HUES64 (cell line): ENCODE data around the gene FBXW7. TPM values are rescaled to one million over a fixed set of nuclear protein-coding genes. Genes with fewer than 3 reads are reported as not detected.
A peak's percentile ranks its signal among the peaks of the same experiment; 100 is the strongest.

ENCODE experiments used
- H3K27ac ChIP-seq: 2 replicates; pipeline ENCODE4 v1.7.0; 2013; ENCODE audit warnings: low read depth, low read length, inconsistent platforms
- H3K27me3 ChIP-seq: 2 replicates; pipeline ENCODE4 v1.6.1; 2013; ENCODE audit warnings: mild to moderate bottlenecking, low read length; ENCODE audit not compliant: insufficient read depth
- H3K36me3 ChIP-seq: 2 replicates; pipeline ENCODE4 v1.6.1; 2013; ENCODE audit warnings: mild to moderate bottlenecking, low read length; ENCODE audit not compliant: insufficient read depth
- H3K4me1 ChIP-seq: 2 replicates; pipeline ENCODE4 v1.6.1; 2013; ENCODE audit warnings: mild to moderate bottlenecking, low read length, moderate library complexity; ENCODE audit not compliant: insufficient read depth
- H3K4me3 ChIP-seq: 2 replicates; pipeline ENCODE4 v1.5.1; 2013; ENCODE audit warnings: mild to moderate bottlenecking, low read length, moderate library complexity
- H3K9ac ChIP-seq: 2 replicates; pipeline ENCODE4 v1.6.1; 2013; ENCODE audit warnings: mild to moderate bottlenecking, low read depth, low read length
- H3K9me3 ChIP-seq: 2 replicates; pipeline ENCODE4 v1.6.1; 2013; ENCODE audit warnings: low read depth, low read length; ENCODE audit not compliant: insufficient read depth
- WGBS: fragments of 150-250, 120-280 bp; methylation state at CpG from one replicate; pipeline ENCODE4 v1.1.7; 2013; ENCODE audit warnings: missing lambda C conversion rate; 5-methylcytosine and 5-hydroxymethylcytosine counted together
- polyA plus RNA-seq, 2 experiments: library from polyadenylated mRNA; stranded (reverse); fragments of 50-300 nt; gene quantifications; one replicate each; pipeline ENCODE4 v1.2.3, GENCODE V29; 2013

FBXW7 gene
- polyA plus RNA-seq (2013, experiment 1 of 2): 9.9 TPM
- polyA plus RNA-seq (2013, experiment 2 of 2): 18.2 TPM

DNA sequence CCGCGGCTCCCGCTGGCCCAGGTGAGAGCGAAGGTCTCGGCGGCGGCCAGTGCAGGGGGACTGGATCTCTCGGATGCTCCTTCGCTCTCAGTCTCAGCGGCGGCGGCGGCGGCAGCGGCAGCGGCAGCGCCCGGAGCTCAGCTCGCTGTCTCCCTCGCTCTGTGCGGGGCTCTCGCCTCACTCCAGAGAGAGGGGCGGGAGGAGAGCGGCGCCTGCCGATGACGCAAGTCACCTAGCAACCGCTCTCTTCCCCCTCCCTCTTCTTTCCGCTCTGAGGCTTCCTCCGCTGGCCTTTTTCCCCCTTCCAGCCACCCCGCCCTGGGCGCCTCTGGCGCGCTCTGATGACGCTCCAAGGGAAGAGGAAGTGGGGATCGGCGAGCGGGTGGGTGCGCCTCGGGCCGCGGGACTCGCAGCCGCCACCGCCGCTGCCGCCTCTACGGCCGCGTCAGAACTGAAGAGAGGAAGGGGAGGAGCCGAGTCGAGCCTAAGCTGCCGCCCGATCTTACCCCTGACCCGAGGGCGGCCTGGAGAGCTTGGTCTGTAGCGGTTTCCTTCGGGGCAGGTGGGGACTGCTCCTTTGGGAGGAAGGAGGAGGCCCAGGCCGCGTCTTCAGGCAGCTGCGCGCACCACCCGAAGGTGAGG, at the start of gene FBXW7:
Gene FBXW7, minus strand, starts transcription at position 190 of the 642 bp plus-strand sequence. CDS start 124,289 bp downstream, outside the sequence.
- H3K9me3 ChIP-seq: no peaks in the 10 kb centered on the region
- no peaks in the 10 kb centered on the region for H3K27me3 ChIP-seq
- H3K27ac ChIP-seq: peak within 1 kb of the TSS; percentile 96
- peaks cover 20% of the 10 kb centered on the region for H3K4me1 ChIP-seq
- H3K4me3 ChIP-seq: peak within 1 kb of the TSS; percentile 90
- peaks cover 13% of the 10 kb centered on the region for H3K36me3 ChIP-seq
- under 1% methylated on average over 61 of the region's 63 CpGs for WGBS
- peak within 1 kb of the TSS; percentile 90 for H3K9ac ChIP-seq

- H3K27me3 ChIP-seq: no peaks in the 10 kb centered on the region
- no peak overlapping the region for H3K27ac ChIP-seq
- no peak overlapping the region for H3K9ac ChIP-seq
- H3K9me3 ChIP-seq: peaks cover 7% of the 10 kb centered on the region
- H3K4me3 ChIP-seq: no peak overlapping the region
- H3K4me1 ChIP-seq: no peaks in the 10 kb centered on the region
- 92% methylated on average over 7 of the region's 7 CpGs for WGBS
- H3K36me3 ChIP-seq: no peaks in the 10 kb centered on the region
These were observed 49.1 kb upstream of the FBXW7 start for GRCh38 chr4:152585023-152585441.

- 84% methylated on average over 1 of the region's 3 CpGs for WGBS
- H3K27me3 ChIP-seq: no peaks in the 10 kb centered on the region
These were observed 45.8 kb upstream of the FBXW7 start for GRCh38 chr4:152581536-152582160.

GRCh38 chr4:152579916-152580315, 44.0 kb upstream of the FBXW7 start:
- Histone ChIP-seq H3K4me1 (no peaks in the 10 kb centered on the region; the same call in 1 of the 2 replicates), H3K9ac (no peak overlapping the region), H3K36me3 (no peaks in the 10 kb centered on the region), H3K4me3 (no peak overlapping the region), H3K27ac (no peak overlapping the region), H3K9me3 (no peaks in the 10 kb centered on the region), H3K27me3 (no peaks in the 10 kb centered on the region)
- 87% methylated on average over 6 of the region's 6 CpGs for WGBS

More at GRCh38 chr4:152581536-152582160, 45.8 kb upstream of the FBXW7 start:
- Histone ChIP-seq H3K4me3 (no peak overlapping the region), H3K9me3 (peaks cover 2% of the 10 kb centered on the region), H3K27ac (no peak overlapping the region), H3K36me3 (no peaks in the 10 kb centered on the region), H3K9ac (no peak overlapping the region), H3K4me1 (no peaks in the 10 kb centered on the region; the same call in 1 of the 2 replicates)

DNA sequence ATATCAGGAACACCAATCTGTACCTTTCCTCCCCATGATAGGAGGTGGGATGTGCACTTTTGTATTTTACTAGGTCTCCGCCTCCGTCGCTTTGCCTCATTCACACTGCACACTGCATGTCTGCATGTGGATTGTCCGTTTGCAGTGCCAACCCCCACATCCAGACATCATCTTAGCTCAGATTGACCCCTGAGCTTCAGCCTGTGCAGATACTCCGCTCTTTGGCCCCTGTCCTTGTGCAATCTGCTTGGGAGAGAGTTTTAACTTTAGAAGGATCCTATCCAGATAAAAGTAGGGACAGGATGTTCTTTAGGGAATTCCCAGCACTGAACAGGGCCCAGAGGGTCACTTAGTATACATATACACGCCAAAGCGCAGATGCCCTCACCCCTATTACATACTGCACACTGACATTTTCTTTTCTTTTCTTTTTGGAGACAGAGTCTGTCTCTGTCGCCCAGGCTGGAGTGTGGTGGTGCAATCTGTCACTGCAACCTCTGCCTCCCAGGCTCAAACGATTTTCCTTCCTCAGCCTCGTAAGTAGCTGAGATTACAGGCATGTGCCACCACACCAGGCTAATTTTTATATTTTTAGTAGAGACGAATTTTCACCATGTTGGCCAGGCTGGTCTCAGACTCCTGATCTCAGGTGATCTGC, 43.3 kb upstream of the FBXW7 start:
- H3K27me3 ChIP-seq: no peaks in the 10 kb centered on the region
- H3K9me3 ChIP-seq: no peaks in the 10 kb centered on the region
- H3K9ac ChIP-seq: no peak overlapping the region
- no peak overlapping the region for H3K27ac ChIP-seq
- no peaks in the 10 kb centered on the region; the same call in 1 of the 2 replicates for H3K4me1 ChIP-seq
- 94% methylated on average over 11 of the region's 11 CpGs for WGBS
- no peak overlapping the region for H3K4me3 ChIP-seq
- no peaks in the 10 kb centered on the region for H3K36me3 ChIP-seq

GRCh38 chr4:152578670-152579069, 42.8 kb upstream of the FBXW7 start:
- H3K27ac ChIP-seq: no peak overlapping the region
- H3K9me3 ChIP-seq: no peaks in the 10 kb centered on the region
- no peaks in the 10 kb centered on the region for H3K27me3 ChIP-seq
- no peak overlapping the region for H3K9ac ChIP-seq
- no peaks in the 10 kb centered on the region for H3K36me3 ChIP-seq
- no peak overlapping the region for H3K4me3 ChIP-seq
- no peaks in the 10 kb centered on the region; the same call in 1 of the 2 replicates for H3K4me1 ChIP-seq
- WGBS: 91% methylated on average over 1 of the region's 1 CpG

- 88% methylated on average over 6 of the region's 6 CpGs for WGBS
- no peak overlapping the region for H3K4me3 ChIP-seq
- H3K27me3 ChIP-seq: no peaks in the 10 kb centered on the region
- no peak overlapping the region for H3K9ac ChIP-seq
- no peaks in the 10 kb centered on the region for H3K9me3 ChIP-seq
- H3K4me1 ChIP-seq: no peaks in the 10 kb centered on the region; the same call in 1 of the 2 replicates
- H3K36me3 ChIP-seq: no peaks in the 10 kb centered on the region
- H3K27ac ChIP-seq: no peak overlapping the region
These were observed 42.0 kb upstream of the FBXW7 start for GRCh38 chr4:152577708-152578396.

DNA sequence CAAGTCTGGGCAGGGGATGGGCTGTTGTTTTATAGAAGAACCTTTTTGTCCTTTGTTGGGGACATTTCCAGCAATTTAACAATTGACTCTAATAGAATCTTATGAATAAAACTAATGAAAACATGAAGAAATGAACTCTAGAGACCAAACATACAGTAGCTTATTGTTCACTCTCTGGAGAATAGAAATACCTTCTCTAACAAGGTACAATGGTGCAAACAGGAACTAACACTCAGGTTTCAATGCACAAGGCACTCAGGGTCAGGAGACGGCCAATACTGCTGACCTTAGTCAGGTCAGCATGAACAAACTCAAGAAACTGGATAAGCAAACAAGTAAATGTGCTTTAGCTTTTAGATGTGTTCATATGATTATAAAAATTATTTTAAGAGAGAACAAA, 39.6 kb upstream of the FBXW7 start:
- WGBS: 91% methylated on average over 1 of the region's 1 CpG
- no peaks in the 10 kb centered on the region for H3K36me3 ChIP-seq

GRCh38 chr4:152573861-152574260, 38.0 kb upstream of the FBXW7 start:
- Histone ChIP-seq H3K4me1 (no peaks in the 10 kb centered on the region; the same call in 1 of the 2 replicates), H3K27me3 (no peaks in the 10 kb centered on the region), H3K9me3 (no peaks in the 10 kb centered on the region), H3K27ac (no peak overlapping the region), H3K36me3 (no peaks in the 10 kb centered on the region), H3K9ac (no peak overlapping the region), H3K4me3 (no peak overlapping the region)
- 93% methylated on average over 2 of the region's 2 CpGs for WGBS

More for the DNA sequence above, 39.6 kb upstream of the FBXW7 start:
- Histone ChIP-seq H3K9ac (no peak overlapping the region), H3K4me1 (no peaks in the 10 kb centered on the region; the same call in 1 of the 2 replicates), H3K27ac (no peak overlapping the region), H3K9me3 (no peaks in the 10 kb centered on the region), H3K4me3 (no peak overlapping the region), H3K27me3 (no peaks in the 10 kb centered on the region)

- Histone ChIP-seq H3K36me3 (no peaks in the 10 kb centered on the region), H3K9me3 (no peaks in the 10 kb centered on the region), H3K9ac (no peak overlapping the region), H3K4me3 (no peak overlapping the region), H3K27ac (no peak overlapping the region), H3K27me3 (no peaks in the 10 kb centered on the region), H3K4me1 (no peaks in the 10 kb centered on the region)
- WGBS: 88% methylated on average over 9 of the region's 9 CpGs
These were observed 36.7 kb upstream of the FBXW7 start for GRCh38 chr4:152572417-152573086.
